Astrocyte (in vitro differentiated cells and primary cell): Measurements from ENCODE around the gene RNF152. TPM values are rescaled to one million over a fixed set of nuclear protein-coding genes. Genes with fewer than 3 reads are reported as not detected.

Experiments
- DNase-seq: peaks from one replicate; pipeline ENCODE4 v3.0.0-alpha.2; 2010; ENCODE audit warnings: low read depth
- FAIRE-seq: peaks from 2 replicates; lab custom pipeline; 2011; peaks lifted over from hg19 to GRCh38; lab: Jason Lieb, UNC
- H2AFZ ChIP-seq: 2 replicates; pipeline ENCODE4 v1.6.0; 2012; ENCODE audit warnings: low read depth, low read length, inconsistent platforms
- H3K27ac ChIP-seq: 2 replicates; pipeline ENCODE4 v1.5.1; 2011; ENCODE audit warnings: low read depth, low read length, inconsistent platforms
- H3K27me3 ChIP-seq: 2 replicates; pipeline ENCODE4 v1.6.0; 2011; ENCODE audit warnings: low read length, inconsistent platforms; ENCODE audit not compliant: insufficient read depth
- H3K36me3 ChIP-seq: 2 replicates; pipeline ENCODE4 v1.5.1; 2011; ENCODE audit warnings: low read length, inconsistent platforms; ENCODE audit not compliant: insufficient read depth
- H3K4me1 ChIP-seq: 2 replicates; pipeline ENCODE4 v1.5.1; 2011; ENCODE audit warnings: low read length, inconsistent platforms; ENCODE audit not compliant: insufficient read depth
- H3K4me2 ChIP-seq: 2 replicates; pipeline ENCODE4 v1.6.0; 2012; ENCODE audit warnings: low read length, inconsistent platforms
- H3K4me3 ChIP-seq: 2 replicates; pipeline ENCODE4 v1.5.1; 2011; ENCODE audit warnings: low read depth, mild to moderate bottlenecking, low read length, inconsistent platforms; ENCODE audit not compliant: insufficient read depth
- H3K79me2 ChIP-seq: 2 replicates; pipeline ENCODE4 v1.6.0; 2012; ENCODE audit warnings: mild to moderate bottlenecking, low read length, inconsistent platforms; ENCODE audit not compliant: insufficient read depth
- H3K9ac ChIP-seq: 2 replicates; pipeline ENCODE4 v1.6.0; 2012; ENCODE audit warnings: mild to moderate bottlenecking, low read length, inconsistent platforms
- H3K9me3 ChIP-seq: 2 replicates; pipeline ENCODE4 v1.5.1; 2012; ENCODE audit warnings: low read depth, mild to moderate bottlenecking, low read length, inconsistent platforms; ENCODE audit not compliant: insufficient read depth
- H4K20me1 ChIP-seq: 2 replicates; pipeline ENCODE4 v1.6.0; 2012; ENCODE audit warnings: low read length, inconsistent platforms; ENCODE audit not compliant: insufficient read depth
- H3K27ac Mint-ChIP-seq: one replicate; pipeline ENCODE4 v1.8.0; 2021; ENCODE audit warnings: mild to moderate bottlenecking, mixed read lengths; ENCODE audit not compliant: unreplicated experiment
- H3K27me3 Mint-ChIP-seq: one replicate; pipeline ENCODE4 v1.8.0; 2021; ENCODE audit warnings: low read depth, mixed read lengths; ENCODE audit not compliant: unreplicated experiment
- H3K36me3 Mint-ChIP-seq: one replicate; pipeline ENCODE4 v1.8.0; 2021; ENCODE audit warnings: low read depth, mixed read lengths; ENCODE audit not compliant: unreplicated experiment
- H3K4me1 Mint-ChIP-seq: one replicate; pipeline ENCODE4 v1.8.0; 2021; ENCODE audit warnings: low read depth, mixed read lengths; ENCODE audit not compliant: unreplicated experiment
- H3K4me3 Mint-ChIP-seq: one replicate; pipeline ENCODE4 v1.8.0; 2021; ENCODE audit warnings: mild to moderate bottlenecking, moderate library complexity, mixed read lengths; ENCODE audit not compliant: unreplicated experiment
- H3K9me3 Mint-ChIP-seq: one replicate; pipeline ENCODE4 v1.8.0; 2021; ENCODE audit warnings: mild to moderate bottlenecking, mixed read lengths; ENCODE audit not compliant: unreplicated experiment
- EZH2 ChIP-seq: IDR thresholded peaks from 2 replicates; pipeline ENCODE4 v1.6.1; 2012; ENCODE audit warnings: mild to moderate bottlenecking, low read length, inconsistent platforms; ENCODE audit not compliant: insufficient read depth
- total RNA-seq: library from RNA; stranded (reverse); gene quantifications from 2 replicates; pipeline ENCODE4 v1.2.1, GENCODE V29; 2021
- TF ChIP-seq, protein P1 (sequence below): IDR thresholded peaks from 2 replicates; pipeline ENCODE4 v1.5.1; 2011; ENCODE audit warnings: low read depth, mild to moderate bottlenecking, inconsistent platforms, low read length, moderate library complexity; ENCODE audit not compliant: insufficient read depth

The RNF152 gene
- total RNA-seq, 1 donor from 2014 or later = 68.7 TPM

DNA sequence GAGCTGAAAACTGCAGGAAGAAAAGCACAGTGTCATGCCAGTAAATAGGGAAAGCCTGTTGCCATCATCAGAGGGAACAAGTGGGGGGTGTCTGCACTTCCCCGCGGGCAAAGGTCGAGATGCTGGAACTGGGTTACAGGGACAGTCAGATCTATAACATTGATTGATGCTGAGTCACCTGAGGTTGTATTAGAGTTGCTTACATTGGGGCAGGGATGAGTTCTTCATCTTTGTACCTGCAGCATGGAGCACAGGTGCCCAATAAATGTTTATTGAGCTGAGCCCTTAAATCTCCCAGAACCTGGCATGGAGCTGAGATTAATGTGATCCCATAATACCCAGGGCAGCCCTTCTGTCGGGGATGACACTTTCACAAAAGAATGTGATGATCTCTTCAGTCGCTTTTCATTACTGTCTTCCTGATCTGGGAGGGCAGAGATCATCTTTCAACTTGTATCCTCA, 5.9 kb upstream of the RNF152 start:
- TF ChIP-seq, protein P1, sequence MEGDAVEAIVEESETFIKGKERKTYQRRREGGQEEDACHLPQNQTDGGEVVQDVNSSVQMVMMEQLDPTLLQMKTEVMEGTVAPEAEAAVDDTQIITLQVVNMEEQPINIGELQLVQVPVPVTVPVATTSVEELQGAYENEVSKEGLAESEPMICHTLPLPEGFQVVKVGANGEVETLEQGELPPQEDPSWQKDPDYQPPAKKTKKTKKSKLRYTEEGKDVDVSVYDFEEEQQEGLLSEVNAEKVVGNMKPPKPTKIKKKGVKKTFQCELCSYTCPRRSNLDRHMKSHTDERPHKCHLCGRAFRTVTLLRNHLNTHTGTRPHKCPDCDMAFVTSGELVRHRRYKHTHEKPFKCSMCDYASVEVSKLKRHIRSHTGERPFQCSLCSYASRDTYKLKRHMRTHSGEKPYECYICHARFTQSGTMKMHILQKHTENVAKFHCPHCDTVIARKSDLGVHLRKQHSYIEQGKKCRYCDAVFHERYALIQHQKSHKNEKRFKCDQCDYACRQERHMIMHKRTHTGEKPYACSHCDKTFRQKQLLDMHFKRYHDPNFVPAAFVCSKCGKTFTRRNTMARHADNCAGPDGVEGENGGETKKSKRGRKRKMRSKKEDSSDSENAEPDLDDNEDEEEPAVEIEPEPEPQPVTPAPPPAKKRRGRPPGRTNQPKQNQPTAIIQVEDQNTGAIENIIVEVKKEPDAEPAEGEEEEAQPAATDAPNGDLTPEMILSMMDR = no peak
- no peak for TF ChIP-seq EZH2
- H3K27ac ChIP-seq = no peak overlapping the region
- no peak overlapping the region for H3K9ac ChIP-seq
- no peaks in the 10 kb centered on the region for H3K36me3 Mint-ChIP-seq
- no peaks in the 10 kb centered on the region for H4K20me1 ChIP-seq
- H3K4me2 ChIP-seq = no peak overlapping the region
- no peaks in the 10 kb centered on the region for H3K27me3 ChIP-seq
- H3K36me3 ChIP-seq = no peaks in the 10 kb centered on the region
- no peaks in the 10 kb centered on the region for H3K27me3 Mint-ChIP-seq
- H3K9me3 Mint-ChIP-seq = no peaks in the 10 kb centered on the region
- H3K4me3 Mint-ChIP-seq = no peak overlapping the region
- no peak for FAIRE-seq
- peaks cover 10% of the 10 kb centered on the region for H3K4me1 Mint-ChIP-seq
- H2AFZ ChIP-seq = no peak overlapping the region
- peaks cover 13% of the 10 kb centered on the region for H3K4me1 ChIP-seq
- no peak for DNase-seq
- H3K4me3 ChIP-seq = no peak overlapping the region
- no peaks in the 10 kb centered on the region for H3K9me3 ChIP-seq
- H3K79me2 ChIP-seq = no peaks in the 10 kb centered on the region
- H3K27ac Mint-ChIP-seq = peak overlapping the region; percentile 24

DNA sequence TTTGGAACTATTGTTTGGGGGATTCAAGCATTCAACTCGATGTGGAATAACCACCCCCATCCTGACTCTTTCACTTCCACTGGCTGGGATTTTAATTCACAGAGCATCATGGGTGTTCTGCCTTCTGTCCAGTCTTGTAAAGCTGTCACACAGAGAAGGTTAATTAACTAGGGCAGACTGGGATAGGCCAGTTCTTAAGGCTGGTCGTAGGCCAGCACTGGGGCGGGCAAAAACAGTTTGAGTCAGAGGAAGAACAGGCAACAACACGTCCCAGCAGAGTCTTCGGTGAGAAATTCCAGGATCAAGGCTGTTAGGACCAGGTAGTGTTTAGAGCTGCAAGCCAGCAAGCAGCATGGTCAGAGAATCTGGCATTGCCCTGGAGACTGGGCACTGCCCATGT, 4.0 kb upstream of the RNF152 start:
- Histone ChIP-seq H3K4me2 (peak overlapping the region; percentile 40), H2AFZ (peak overlapping the region; percentile 56)

DNA sequence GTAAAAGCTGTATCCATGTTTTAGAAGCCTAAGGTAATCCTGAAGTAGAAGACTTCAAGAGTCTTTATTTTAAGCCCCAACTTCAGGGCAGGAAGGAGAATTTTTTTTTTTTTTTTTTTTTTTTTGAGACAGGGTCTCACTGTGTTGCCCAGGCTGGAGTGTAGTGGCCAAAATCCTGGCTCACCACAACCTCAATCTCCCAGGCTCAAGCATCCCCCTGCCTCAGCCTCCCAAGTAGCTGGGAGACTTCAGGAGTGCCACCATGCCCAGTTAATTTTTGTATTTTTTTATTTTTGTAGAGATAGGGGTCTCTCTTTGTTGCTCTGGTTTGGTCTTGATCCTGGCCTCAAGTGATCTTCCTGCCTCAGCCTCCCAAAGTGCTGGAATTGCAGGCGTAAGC, 3.3 kb upstream of the RNF152 start:
- TF ChIP-seq, protein P1 = no peak
- TF ChIP-seq EZH2 = no peak
- no peak for FAIRE-seq
- no peak overlapping the region for H2AFZ ChIP-seq
- H3K27ac ChIP-seq = no peak overlapping the region
- peaks cover 25% of the 10 kb centered on the region for H3K79me2 ChIP-seq
- no peak overlapping the region for H3K4me3 ChIP-seq
- H3K4me3 Mint-ChIP-seq = no peak overlapping the region
- peaks cover 3% of the 10 kb centered on the region for H3K36me3 Mint-ChIP-seq
- no peaks in the 10 kb centered on the region for H3K9me3 ChIP-seq
- H3K27me3 ChIP-seq = no peaks in the 10 kb centered on the region
- H3K4me1 Mint-ChIP-seq = peaks cover 21% of the 10 kb centered on the region
- H3K9ac ChIP-seq = no peak overlapping the region
- peaks cover 20% of the 10 kb centered on the region for H3K4me1 ChIP-seq
- no peaks in the 10 kb centered on the region for H3K27me3 Mint-ChIP-seq
- no peaks in the 10 kb centered on the region for H3K36me3 ChIP-seq
- no peaks in the 10 kb centered on the region for H3K9me3 Mint-ChIP-seq
- DNase-seq = no peak
- no peak overlapping the region for H3K27ac Mint-ChIP-seq
- no peak overlapping the region for H3K4me2 ChIP-seq
- H4K20me1 ChIP-seq = peaks cover 23% of the 10 kb centered on the region

More for the DNA sequence above, 4.0 kb upstream of the RNF152 start:
- TF ChIP-seq EZH2 = no peak
- TF ChIP-seq, protein P1 = no peak
- no peaks in the 10 kb centered on the region for H3K9me3 ChIP-seq
- H3K4me1 ChIP-seq = peaks cover 20% of the 10 kb centered on the region
- Mint-ChIP-seq H3K9me3 (no peaks in the 10 kb centered on the region), H3K4me1 (peaks cover 16% of the 10 kb centered on the region), H3K27ac (no peak overlapping the region), H3K36me3 (peaks cover 3% of the 10 kb centered on the region), H3K4me3 (no peak overlapping the region), H3K27me3 (no peaks in the 10 kb centered on the region)
- peak; percentile 23 for FAIRE-seq
- H4K20me1 ChIP-seq = peaks cover 17% of the 10 kb centered on the region
- H3K27me3 ChIP-seq = no peaks in the 10 kb centered on the region
- peaks cover 19% of the 10 kb centered on the region for H3K79me2 ChIP-seq
- H3K4me3 ChIP-seq = no peak overlapping the region
- DNase-seq = peak; percentile 65
- H3K9ac ChIP-seq = no peak overlapping the region
- H3K36me3 ChIP-seq = no peaks in the 10 kb centered on the region
- no peak overlapping the region for H3K27ac ChIP-seq
